KMS-11 (cell line): Measurements from ENCODE around the gene KCNJ5.

Experiments
- H2AFZ ChIP-seq: fragments of 200-600 bp; sonication (generic); 2 replicates; pipeline ENCODE4 v1.6.1; 2016; ENCODE audit warnings: antibody characterized with exemption, mixed run types, low read depth
- H3K27ac ChIP-seq: fragments of 200-600 bp; sonication (generic); 2 replicates; pipeline ENCODE4 v1.6.1; 2016; ENCODE audit warnings: mild to moderate bottlenecking, mixed run types
- H3K27me3 ChIP-seq: fragments of 200-600 bp; sonication (generic); 2 replicates; pipeline ENCODE4 v1.6.1; 2017; ENCODE audit warnings: mild to moderate bottlenecking, low read depth, mixed run types, moderate library complexity; ENCODE audit not compliant: insufficient read depth
- H3K36me3 ChIP-seq: fragments of 200-600 bp; sonication (generic); 2 replicates; pipeline ENCODE4 v1.6.1; 2017; ENCODE audit warnings: mild to moderate bottlenecking, mixed run types; ENCODE audit not compliant: insufficient read depth
- H3K4me1 ChIP-seq: fragments of 200-600 bp; sonication (generic); 2 replicates; pipeline ENCODE4 v1.6.1; 2016; ENCODE audit warnings: mild to moderate bottlenecking, low read depth, mixed run types; ENCODE audit not compliant: poor library complexity, severe bottlenecking
- H3K4me2 ChIP-seq: fragments of 200-600 bp; sonication (generic); 2 replicates; pipeline ENCODE4 v1.7.0; 2016; ENCODE audit warnings: mild to moderate bottlenecking, mixed run types
- H3K4me3 ChIP-seq: fragments of 200-600 bp; sonication (generic); IDR thresholded peaks from 2 replicates; pipeline ENCODE4 v1.6.1; 2017; ENCODE audit warnings: low read depth, low read length, mixed read lengths; ENCODE audit not compliant: insufficient read depth
- H3K79me2 ChIP-seq: fragments of 200-600 bp; sonication (generic); 2 replicates; pipeline ENCODE4 v1.6.1; 2016; ENCODE audit warnings: low read depth, mixed run types; ENCODE audit not compliant: insufficient read depth
- H3K9ac ChIP-seq: fragments of 200-600 bp; sonication (generic); 2 replicates; pipeline ENCODE4 v1.6.1; 2016; ENCODE audit warnings: mild to moderate bottlenecking, mixed run types
- H4K20me1 ChIP-seq: fragments of 200-600 bp; sonication (generic); 2 replicates; pipeline ENCODE4 v1.6.1; 2016; ENCODE audit warnings: mild to moderate bottlenecking, mixed run types; ENCODE audit not compliant: insufficient read depth
- TF ChIP-seq, protein P1 (sequence below): fragments of 200-600 bp; sonication (generic); conservative IDR thresholded peaks from 2 replicates; pipeline ENCODE4 v1.6.1; 2017; ENCODE audit warnings: low read depth, mild to moderate bottlenecking, antibody characterized with exemption, low read length, moderate library complexity, mixed read lengths

Gene KCNJ5

DNA sequence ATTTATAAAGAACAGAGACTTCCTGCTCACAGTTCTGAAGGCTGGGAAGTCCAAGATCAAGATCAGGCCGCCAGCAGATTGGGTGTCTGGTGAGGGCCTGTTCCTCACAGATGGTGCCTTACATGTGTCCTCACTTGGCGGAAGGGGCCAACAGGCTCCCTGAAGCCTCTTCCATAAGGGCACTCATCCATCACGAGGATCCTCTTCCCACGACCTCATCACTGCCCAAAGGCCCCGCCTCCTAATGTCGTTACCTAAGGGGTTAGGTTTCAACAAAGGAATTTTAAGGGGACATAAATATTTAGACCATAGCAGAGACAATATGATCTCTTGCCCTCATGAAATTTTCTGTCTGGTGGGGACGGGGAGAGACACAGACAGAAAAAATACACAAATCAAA is 32.9 kb downstream of the KCNJ5 start:
- Histone ChIP-seq H2AFZ (no peak overlapping the region), H3K4me2 (no peak overlapping the region), H3K27ac (no peak overlapping the region), H3K36me3 (no peaks in the 10 kb centered on the region), H4K20me1 (no peaks in the 10 kb centered on the region), H3K27me3 (no peaks in the 10 kb centered on the region), H3K9ac (no peak overlapping the region), H3K4me1 (peaks cover 18% of the 10 kb centered on the region), H3K4me3 (no peak overlapping the region), H3K79me2 (no peaks in the 10 kb centered on the region)
- TF ChIP-seq, protein P1, sequence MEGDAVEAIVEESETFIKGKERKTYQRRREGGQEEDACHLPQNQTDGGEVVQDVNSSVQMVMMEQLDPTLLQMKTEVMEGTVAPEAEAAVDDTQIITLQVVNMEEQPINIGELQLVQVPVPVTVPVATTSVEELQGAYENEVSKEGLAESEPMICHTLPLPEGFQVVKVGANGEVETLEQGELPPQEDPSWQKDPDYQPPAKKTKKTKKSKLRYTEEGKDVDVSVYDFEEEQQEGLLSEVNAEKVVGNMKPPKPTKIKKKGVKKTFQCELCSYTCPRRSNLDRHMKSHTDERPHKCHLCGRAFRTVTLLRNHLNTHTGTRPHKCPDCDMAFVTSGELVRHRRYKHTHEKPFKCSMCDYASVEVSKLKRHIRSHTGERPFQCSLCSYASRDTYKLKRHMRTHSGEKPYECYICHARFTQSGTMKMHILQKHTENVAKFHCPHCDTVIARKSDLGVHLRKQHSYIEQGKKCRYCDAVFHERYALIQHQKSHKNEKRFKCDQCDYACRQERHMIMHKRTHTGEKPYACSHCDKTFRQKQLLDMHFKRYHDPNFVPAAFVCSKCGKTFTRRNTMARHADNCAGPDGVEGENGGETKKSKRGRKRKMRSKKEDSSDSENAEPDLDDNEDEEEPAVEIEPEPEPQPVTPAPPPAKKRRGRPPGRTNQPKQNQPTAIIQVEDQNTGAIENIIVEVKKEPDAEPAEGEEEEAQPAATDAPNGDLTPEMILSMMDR: no peak

DNA sequence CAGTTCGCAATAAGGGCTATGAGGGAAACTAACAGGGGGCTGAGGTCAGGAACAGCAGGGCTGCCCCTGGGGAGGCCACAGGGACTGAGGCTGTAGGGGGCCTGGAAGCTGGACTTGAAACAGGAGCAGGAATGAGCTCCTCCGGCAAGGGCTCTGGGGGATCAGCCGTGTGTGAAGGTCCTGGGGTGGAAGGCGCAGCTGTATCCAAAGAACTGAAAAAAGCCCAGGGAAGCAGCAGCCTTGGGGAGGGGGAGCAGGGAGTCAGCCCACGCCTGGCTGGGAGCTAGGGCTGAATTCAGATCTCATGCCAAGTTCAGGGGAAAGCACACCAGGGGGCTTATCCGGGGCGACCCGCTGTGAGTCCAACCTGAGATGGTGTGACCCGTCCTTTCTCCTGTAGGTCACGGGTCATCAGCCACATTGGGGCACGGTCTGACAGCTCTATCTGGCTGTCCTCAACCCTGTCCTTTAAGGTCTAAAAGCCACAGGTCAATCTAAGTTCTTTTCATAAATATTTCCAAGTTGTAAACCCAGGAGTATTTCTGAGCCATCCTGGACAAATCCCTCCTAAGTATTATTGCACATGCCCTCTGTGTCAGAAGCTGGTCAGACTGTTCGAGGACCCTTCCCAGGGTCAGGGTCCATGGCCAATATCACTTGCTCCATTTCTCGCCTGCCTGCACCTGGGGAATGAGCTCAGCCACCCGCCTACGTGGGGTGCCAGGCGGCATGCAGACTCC is 33.5 kb downstream of the KCNJ5 start:
- Histone ChIP-seq H3K27me3 (no peaks in the 10 kb centered on the region), H3K9ac (no peak overlapping the region), H4K20me1 (no peaks in the 10 kb centered on the region), H3K4me2 (no peak overlapping the region), H2AFZ (no peak overlapping the region), H3K4me1 (peaks cover 21% of the 10 kb centered on the region), H3K4me3 (no peak overlapping the region), H3K79me2 (no peaks in the 10 kb centered on the region), H3K27ac (no peak overlapping the region), H3K36me3 (no peaks in the 10 kb centered on the region)
- TF ChIP-seq, protein P1: no peak

DNA sequence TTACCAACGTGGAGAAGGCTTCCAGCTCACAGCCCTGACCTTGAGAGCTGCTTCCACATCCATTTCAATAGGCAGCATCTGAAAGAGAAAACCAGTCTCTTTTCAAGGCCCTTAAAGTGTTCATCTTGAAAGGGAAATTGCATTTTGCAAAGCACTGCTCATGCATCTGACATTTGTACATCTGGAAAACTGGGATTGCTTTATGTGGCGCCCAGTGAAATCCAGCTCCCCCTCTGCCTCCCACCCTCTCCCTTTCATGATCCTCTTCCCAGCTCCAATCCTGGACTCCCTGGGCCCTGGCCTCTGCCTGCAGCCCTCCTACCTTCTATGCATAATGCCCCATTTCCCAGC is 34.1 kb downstream of the KCNJ5 start:
- Histone ChIP-seq H3K4me2 (no peak overlapping the region), H4K20me1 (no peaks in the 10 kb centered on the region), H3K4me3 (no peak overlapping the region), H3K4me1 (peaks cover 23% of the 10 kb centered on the region), H3K27me3 (no peaks in the 10 kb centered on the region), H3K36me3 (no peaks in the 10 kb centered on the region), H3K79me2 (no peaks in the 10 kb centered on the region), H2AFZ (no peak overlapping the region), H3K27ac (no peak overlapping the region), H3K9ac (no peak overlapping the region)
- TF ChIP-seq, protein P1: no peak

DNA sequence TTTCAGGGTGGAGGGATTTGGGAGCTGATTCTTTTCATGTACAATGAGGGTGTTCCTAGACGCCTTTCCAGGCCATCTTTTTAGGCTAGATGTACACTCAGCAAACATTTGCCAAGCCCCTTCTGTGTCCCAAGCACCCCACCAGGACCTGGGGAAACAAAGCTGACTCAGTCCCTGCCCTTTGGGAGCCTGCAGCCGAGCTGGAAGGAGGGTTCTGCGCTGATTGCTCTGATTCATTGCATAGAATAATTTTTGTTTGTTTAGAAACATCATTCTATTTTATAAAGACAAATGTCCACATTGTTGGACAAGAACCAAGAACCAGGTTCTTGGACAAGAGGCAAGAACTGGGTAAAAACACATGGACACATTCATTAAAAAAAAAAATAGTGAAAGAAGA is 34.8 kb downstream of the KCNJ5 start:
- no peak overlapping the region for H3K4me3 ChIP-seq
- no peaks in the 10 kb centered on the region for H3K79me2 ChIP-seq
- H4K20me1 ChIP-seq: no peaks in the 10 kb centered on the region
- H3K4me2 ChIP-seq: no peak overlapping the region
- TF ChIP-seq, protein P1: no peak
- no peaks in the 10 kb centered on the region for H3K27me3 ChIP-seq
- H3K27ac ChIP-seq: no peak overlapping the region
- no peak overlapping the region for H2AFZ ChIP-seq
- H3K36me3 ChIP-seq: no peaks in the 10 kb centered on the region
- H3K4me1 ChIP-seq: peaks cover 23% of the 10 kb centered on the region
- H3K9ac ChIP-seq: no peak overlapping the region
